GM13976 (cell line): ENCODE results near the gene FXYD1.
A peak's percentile ranks its signal among the peaks of the same experiment; 100 is the strongest.

Experiments used
- DNase-seq: peaks from one replicate; pipeline ENCODE4 v3.0.0; 2012; ENCODE audit warnings: low spot score
- in situ Hi-C: fragments of 300-500 bp; cut with MboI; formaldehyde crosslinking; loops from one replicate; pipeline ENCODE4 v1.12.0; 2022; ENCODE audit warnings: low sequenced_read_pairs, mixed read lengths, inconsistent platforms; ENCODE audit not compliant: unreplicated experiment
- TF ChIP-seq, protein P1 (sequence below): IDR thresholded peaks from 2 replicates; pipeline ENCODE4 v1.5.1; 2012; ENCODE audit warnings: borderline replicate concordance, mild to moderate bottlenecking; ENCODE audit not compliant: insufficient read depth; ENCODE audit errors: extremely low read depth, missing control alignments, control extremely low read depth

Gene FXYD1

DNA sequence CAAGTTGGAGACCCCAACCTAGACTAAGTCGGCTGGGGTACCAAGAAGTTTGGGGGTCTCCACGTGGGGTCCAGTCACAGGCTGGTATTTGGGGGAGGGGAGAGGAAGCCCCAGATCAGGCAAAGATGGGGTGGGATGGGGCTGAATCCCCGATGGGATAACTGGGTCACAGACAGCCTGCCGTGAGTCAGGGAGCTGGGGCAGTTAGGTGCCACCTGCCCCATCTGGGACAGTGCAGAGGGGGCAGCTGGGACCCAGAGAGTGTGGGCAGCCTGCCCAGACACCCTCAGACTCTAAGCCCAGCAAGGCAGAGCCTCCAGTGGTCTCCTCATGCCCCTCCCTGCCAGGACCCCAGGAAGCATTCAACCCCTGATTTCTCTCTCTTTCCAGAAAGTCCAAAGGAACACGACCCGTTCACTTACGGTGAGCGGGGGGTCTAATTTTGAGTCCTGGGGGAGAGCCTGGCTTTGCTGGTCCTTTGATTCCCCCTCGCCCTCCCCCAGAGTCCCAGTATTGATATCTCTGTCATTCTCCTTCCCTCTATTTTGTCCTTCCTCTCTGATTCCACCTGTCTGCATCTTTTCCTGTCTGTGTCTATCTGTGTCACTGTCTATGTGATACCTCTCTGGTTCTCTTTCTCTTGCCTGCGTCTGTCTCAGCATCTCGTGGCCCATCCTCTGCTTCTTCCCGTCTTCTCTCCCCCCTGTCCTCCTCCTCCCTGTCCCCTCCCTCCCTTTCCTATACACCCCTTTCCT, 1.8 kb downstream of the FXYD1 start:
- TF ChIP-seq, protein P1, sequence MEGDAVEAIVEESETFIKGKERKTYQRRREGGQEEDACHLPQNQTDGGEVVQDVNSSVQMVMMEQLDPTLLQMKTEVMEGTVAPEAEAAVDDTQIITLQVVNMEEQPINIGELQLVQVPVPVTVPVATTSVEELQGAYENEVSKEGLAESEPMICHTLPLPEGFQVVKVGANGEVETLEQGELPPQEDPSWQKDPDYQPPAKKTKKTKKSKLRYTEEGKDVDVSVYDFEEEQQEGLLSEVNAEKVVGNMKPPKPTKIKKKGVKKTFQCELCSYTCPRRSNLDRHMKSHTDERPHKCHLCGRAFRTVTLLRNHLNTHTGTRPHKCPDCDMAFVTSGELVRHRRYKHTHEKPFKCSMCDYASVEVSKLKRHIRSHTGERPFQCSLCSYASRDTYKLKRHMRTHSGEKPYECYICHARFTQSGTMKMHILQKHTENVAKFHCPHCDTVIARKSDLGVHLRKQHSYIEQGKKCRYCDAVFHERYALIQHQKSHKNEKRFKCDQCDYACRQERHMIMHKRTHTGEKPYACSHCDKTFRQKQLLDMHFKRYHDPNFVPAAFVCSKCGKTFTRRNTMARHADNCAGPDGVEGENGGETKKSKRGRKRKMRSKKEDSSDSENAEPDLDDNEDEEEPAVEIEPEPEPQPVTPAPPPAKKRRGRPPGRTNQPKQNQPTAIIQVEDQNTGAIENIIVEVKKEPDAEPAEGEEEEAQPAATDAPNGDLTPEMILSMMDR = no peak
- in situ Hi-C loops = no loop called here
- no peak for DNase-seq

DNA sequence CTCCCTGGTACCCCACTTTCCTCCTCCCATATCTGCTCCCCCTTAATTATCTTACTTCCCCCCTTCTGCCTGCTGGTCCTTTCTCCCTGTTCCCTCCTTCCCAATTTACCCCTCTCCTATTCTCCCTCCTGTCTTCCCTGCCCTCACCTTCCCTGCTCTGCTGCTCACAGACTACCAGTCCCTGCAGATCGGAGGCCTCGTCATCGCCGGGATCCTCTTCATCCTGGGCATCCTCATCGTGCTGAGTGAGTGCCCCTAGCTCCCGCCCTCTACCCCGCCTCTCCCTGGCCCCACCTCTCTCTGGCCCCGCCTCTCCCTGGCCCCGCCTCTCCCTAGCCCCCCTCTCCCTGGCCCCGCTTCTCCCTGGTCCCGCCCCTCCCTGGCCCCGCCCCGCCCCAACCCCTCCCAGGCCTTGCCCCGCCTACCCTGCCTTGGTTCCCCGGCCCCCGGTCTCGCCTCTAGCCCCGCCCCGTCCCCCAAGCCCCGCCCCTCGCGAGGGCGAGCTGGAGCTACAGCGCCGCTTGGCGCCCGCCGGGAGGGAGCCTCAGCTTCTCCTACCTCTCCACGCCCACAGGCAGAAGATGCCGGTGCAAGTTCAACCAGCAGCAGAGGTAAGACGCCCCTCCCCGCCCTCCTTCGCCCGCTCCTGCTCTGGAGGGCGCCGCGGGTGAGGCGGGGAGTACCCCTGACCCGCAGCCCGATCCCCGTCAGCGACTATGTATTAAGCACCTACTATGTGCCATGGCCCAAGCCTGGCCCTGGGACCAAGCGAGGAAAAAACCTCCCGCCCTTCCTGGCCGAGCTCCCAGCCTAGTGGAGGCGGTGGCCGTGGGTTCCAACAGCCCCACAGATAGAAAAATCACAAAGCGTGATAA, 2.6 kb downstream of the FXYD1 start:
- TF ChIP-seq, protein P1 = peak; percentile 57
- in situ Hi-C loops = no loop called here
- DNase-seq = peak; percentile 100

DNA sequence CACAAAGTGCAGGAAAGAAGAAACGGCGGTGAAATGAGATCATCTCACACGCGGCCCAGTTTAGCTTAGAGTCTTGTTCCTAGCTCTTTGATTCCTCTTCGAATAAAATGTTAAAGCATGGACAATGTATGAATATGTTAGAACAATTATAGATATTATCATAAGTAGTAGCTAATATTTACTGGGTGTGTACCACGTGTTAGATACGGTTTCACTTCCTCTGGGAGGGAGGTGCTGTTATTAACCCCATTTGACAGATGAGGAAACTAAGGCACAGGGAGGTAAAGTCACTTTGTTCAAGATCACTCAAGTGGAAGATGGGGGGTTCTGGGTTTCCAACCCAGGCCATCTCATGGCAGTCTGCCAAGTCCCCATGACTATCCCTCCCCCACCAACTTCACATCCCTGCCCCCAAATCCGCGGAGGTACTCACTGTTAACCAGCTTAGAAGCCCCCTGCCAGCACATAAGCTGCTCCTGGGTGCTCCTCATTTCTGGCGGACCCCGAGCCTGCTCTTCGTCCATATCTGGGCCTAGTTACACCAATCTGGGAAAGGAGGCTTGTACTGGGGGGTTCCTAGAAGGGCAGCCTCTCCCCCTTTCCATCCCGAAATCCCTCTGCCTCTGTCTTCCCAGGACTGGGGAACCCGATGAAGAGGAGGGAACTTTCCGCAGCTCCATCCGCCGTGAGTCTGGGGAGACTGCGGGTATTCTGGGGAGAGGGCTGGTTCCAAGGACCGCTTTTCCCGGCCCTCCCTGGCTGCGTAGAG, 3.4 kb downstream of the FXYD1 start:
- in situ Hi-C loops = no loop called here
- TF ChIP-seq, protein P1 = no peak
- DNase-seq = no peak

DNA sequence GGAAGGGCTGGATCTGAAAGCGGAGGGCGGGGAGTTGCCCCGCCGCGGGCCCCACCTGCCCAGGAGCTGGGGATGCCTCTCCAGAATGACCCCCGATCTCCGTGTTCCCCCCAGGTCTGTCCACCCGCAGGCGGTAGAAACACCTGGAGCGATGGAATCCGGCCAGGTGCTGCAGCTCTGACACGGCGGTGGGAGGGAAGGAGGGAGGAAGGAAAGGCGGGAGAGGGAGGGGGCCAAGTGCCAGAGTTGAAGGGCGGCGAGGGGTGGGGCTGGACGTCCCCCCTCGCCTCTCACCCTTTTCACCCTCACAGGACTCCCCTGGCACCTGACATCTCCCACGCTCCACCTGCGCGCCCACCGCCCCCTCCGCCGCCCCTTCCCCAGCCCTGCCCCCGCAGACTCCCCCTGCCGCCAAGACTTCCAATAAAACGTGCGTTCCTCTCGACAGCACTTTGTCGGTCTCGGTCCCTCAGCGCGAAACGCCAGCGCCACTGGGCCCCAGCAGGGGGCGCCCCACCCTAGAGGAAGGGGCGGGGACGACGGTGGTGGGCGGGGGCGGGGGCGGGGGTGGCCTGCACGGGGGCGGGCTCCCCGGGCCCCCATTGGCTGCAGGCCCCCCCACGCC, 4.1 kb downstream of the FXYD1 start:
- in situ Hi-C loops = no loop called here
- DNase-seq = peak; percentile 81
- TF ChIP-seq, protein P1 = peak; percentile 68

DNA sequence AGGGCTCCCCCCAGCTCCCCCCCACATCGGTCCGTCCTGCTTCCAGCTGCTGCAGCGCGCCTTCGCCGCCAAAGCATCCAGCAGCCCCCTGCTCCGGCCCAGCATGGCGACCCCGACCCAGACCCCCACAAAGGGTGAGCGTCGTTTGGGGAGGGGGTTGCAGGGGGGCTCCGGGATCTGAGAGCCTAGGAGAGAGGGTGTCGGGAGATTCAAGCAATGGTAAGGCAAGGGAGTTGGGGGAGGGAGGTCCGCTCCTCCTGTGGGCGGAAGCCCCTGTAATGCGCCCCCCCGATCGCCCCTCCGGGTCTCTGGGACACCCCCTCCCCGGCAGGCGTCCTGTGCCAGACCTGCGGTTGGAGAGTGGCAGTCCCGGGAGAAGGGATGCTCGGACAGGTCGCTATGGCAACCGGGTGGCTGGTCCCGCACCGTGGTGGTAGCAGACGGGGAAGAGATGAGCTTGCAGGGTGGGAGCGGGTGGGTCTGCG, 4.6 kb downstream of the FXYD1 start, which contains the start of gene FXYD7:
FXYD7 (plus strand) TSS at position 25 of the 485 bp plus-strand sequence; CDS start at position 104, 79 bp downstream.
- in situ Hi-C loops = no loop called here
- TF ChIP-seq, protein P1 = no peak
- no peak for DNase-seq

DNA sequence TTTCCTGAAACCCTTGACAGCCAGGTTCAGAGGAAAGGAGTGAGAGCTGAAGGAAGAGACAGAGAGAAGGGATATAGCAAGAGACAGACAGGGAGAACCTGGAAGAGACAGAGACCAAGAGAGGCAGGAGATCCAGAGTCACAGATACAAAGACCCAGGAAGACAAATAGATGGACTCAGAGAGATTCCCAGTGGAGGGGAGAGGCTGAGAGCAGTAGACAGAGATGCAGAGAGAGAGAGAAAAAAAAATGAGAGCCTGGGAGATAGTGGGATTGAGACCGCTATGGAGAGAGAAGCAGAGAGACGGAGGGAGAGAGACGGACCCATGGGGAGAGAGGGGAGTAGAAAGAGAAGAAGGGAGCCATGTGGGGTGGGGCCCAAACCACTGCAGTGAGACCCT, 5.2 kb downstream of the FXYD1 start:
- DNase-seq = no peak
- TF ChIP-seq, protein P1 = no peak
- in situ Hi-C loops = no loop called here
